IMR-90 (cell line): ENCODE results near the gene CLUH.

Experiments used
- CEBPB ChIP-seq: IDR thresholded peaks from 2 replicates; pipeline ENCODE4 v1.6.1; 2012; ENCODE audit warnings: low read depth, low read length, improper control_type of control experiment
- CTCF ChIP-seq: conservative IDR thresholded peaks from 2 replicates; pipeline ENCODE4 v1.5.1; 2012; ENCODE audit warnings: mild to moderate bottlenecking, low read depth, low read length, improper control_type of control experiment
- FOS ChIP-seq: fragments of 150-350 bp; IDR thresholded peaks from 2 replicates; pipeline ENCODE4 v1.6.1; 2016; ENCODE audit warnings: low read depth, low read length
- POLR2A ChIP-seq: IDR thresholded peaks from 2 replicates; pipeline ENCODE4 v1.6.1; 2012; ENCODE audit warnings: mild to moderate bottlenecking, low read depth, low read length
- RAD21 ChIP-seq: IDR thresholded peaks from 2 replicates; pipeline ENCODE4 v1.6.1; 2012; ENCODE audit warnings: low read length, improper control_type of control experiment
- USF2 ChIP-seq: fragments of 150-350 bp; IDR thresholded peaks from 2 replicates; pipeline ENCODE4 v1.6.1; 2017; ENCODE audit warnings: mild to moderate bottlenecking, antibody characterized with exemption, low read length, low read depth

GRCh38 chr17:2735896-2736295 is 24.3 kb upstream of the CLUH start:
- no peak for TF ChIP-seq CTCF
- TF ChIP-seq POLR2A = no peak
- no peak for TF ChIP-seq CEBPB
- TF ChIP-seq RAD21 = no peak
- TF ChIP-seq USF2 = no peak
- TF ChIP-seq FOS = no peak
